ENCODE results near the gene TXNDC2. TPM values are rescaled to one million over a fixed set of nuclear protein-coding genes. Genes with fewer than 3 reads are reported as not detected.

The TXNDC2 gene
- total and polyA plus RNA-seq, 4 donors: 0.12 to 0.19 (median 0.16) TPM; not detected in 1

DNA sequence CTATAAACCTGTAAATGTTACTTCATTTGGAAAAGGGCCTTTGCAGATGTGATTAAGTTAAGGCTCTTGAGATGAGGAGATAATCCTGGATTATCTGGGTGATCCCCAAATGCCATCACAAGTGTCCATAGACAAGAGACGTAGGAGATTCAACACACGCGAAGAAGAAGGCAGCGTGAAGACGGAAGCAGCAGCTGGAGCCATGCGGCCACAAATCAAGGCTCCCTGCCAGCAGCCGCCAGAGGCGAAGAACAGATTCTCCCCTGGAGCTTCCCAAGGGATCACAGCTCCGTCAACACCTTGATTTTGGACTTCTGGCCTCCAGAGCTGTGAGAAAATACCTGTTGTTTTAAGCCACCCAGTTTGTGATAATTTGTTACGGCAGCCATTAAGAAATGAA lies 17.1 kb downstream of the TXNDC2 start:
- Histone ChIP-seq H3K27ac (ENCODE audit: low read depth in 1 of 2, low read length in 1 of 2) (no peak overlapping the region), H3K4me1 (ENCODE audit: control insufficient read depth in 5 of 5, insufficient read depth in 5 of 5, low read length in 5 of 5) (peaks cover 0 to 1% (median 0%) of the 10 kb centered on the region in 5 donors), H3K4me3 (no peak overlapping the region), H3K9ac (ENCODE audit: insufficient read depth in 1 of 2, low read length in 2 of 2) (no peak overlapping the region), H3K36me3 (ENCODE audit: control insufficient read depth in 4 of 4, insufficient read depth in 4 of 4, low read length in 4 of 4) (no peaks in the 10 kb centered on the region), H3K9me3 (ENCODE audit: control insufficient read depth in 4 of 4, insufficient read depth in 3 of 4, low read length in 3 of 4) (no peaks in the 10 kb centered on the region), H3K27me3 (ENCODE audit: control insufficient read depth in 3 of 3, insufficient read depth in 3 of 3, low read length in 2 of 3) (peaks cover 0 to 3% (median 0%) of the 10 kb centered on the region in 3 donors)
- TF ChIP-seq CTCF (IDR thresholded peaks at IDR 0.05; ENCODE audit: control extremely low read depth, extremely low read depth): no peak
- 84 to 95% methylated on average over 10 of the region's 10 CpGs for WGBS, 2 donors
- ATAC-seq (ENCODE audit: insufficient read depth, low FRiP score): no peak
- peak; percentile 44 to 64 (median 50) for DNase-seq

DNA sequence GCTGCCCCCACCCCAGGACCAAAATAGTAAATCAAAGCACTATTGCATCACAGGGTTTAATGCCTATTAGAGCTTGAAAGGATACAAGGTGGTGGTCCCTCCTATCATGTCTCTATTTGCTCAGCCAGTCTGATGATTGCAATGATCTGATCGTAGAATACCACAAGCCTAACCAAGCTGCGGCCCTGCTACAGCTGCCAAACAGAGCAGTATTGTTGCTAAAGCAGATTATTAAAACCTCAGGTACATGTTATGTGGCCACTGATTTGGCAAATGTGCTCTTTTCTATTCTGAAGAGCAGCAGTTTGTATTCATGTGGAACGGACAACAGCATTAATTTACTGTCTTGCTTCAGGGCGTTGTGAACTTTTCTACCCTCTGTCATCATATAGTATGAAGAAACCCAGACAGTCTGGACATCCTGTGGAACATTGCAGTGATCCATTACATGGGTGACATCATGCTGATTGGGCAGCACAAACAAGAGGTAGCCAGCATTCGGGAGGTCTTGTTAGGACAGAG lies 19.7 kb downstream of the TXNDC2 start:
- 69% methylated on average over 5 of the region's 5 CpGs for WGBS, 2 donors
- Histone ChIP-seq H3K27ac (ENCODE audit: low read depth in 1 of 2, low read length in 1 of 2) (no peak overlapping the region), H3K4me3 (no peak overlapping the region), H3K9me3 (ENCODE audit: control insufficient read depth in 4 of 4, insufficient read depth in 3 of 4, low read length in 3 of 4) (no peaks in the 10 kb centered on the region), H3K4me1 (ENCODE audit: control insufficient read depth in 5 of 5, insufficient read depth in 5 of 5, low read length in 5 of 5) (peaks cover 0 to 1% (median 0%) of the 10 kb centered on the region in 5 donors), H3K27me3 (ENCODE audit: control insufficient read depth in 3 of 3, insufficient read depth in 3 of 3, low read length in 2 of 3) (peaks cover 0 to 9% (median 0%) of the 10 kb centered on the region in 3 donors), H3K9ac (ENCODE audit: insufficient read depth in 1 of 2, low read length in 2 of 2) (no peak overlapping the region), H3K36me3 (ENCODE audit: control insufficient read depth in 4 of 4, insufficient read depth in 4 of 4, low read length in 4 of 4) (no peaks in the 10 kb centered on the region)
- no peak for TF ChIP-seq CTCF (IDR thresholded peaks at IDR 0.05; ENCODE audit: control extremely low read depth, extremely low read depth)
- DNase-seq (no peak), ATAC-seq (ENCODE audit: insufficient read depth, low FRiP score) (no peak)

DNA sequence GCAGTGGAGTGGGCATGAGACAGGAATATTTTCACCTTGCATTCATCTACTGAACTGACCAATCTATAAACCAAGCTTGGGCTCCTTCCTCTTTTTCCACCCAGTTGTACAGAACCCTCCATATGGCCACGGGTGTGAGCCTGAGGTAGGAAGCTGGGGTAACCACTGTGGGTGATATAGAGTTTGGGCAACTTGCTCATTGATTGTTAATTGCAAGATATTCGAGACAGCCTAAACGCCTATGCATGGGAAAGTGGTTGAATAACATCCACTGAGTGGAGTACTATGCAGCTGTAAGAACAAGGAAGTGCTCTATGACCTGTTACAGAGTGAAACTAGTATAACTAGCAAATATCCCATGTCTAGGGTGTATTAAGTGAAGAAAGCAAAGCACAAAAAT lies 20.7 kb downstream of the TXNDC2 start:
- H3K27me3 ChIP-seq (ENCODE audit: control insufficient read depth in 3 of 3, insufficient read depth in 3 of 3, low read length in 2 of 3): peaks cover 0 to 9% (median 0%) of the 10 kb centered on the region in 3 donors
- TF ChIP-seq CTCF (IDR thresholded peaks at IDR 0.05; ENCODE audit: control extremely low read depth, extremely low read depth): no peak
- H3K4me3 ChIP-seq: no peak overlapping the region
- 38 to 66% methylated on average over 3 of the region's 3 CpGs for WGBS, 2 donors
- ATAC-seq (ENCODE audit: insufficient read depth, low FRiP score): no peak
- H3K4me1 ChIP-seq (ENCODE audit: control insufficient read depth in 5 of 5, insufficient read depth in 5 of 5, low read length in 5 of 5): no peaks in the 10 kb centered on the region
- H3K9ac ChIP-seq (ENCODE audit: insufficient read depth in 1 of 2, low read length in 2 of 2): no peak overlapping the region
- no peaks in the 10 kb centered on the region for H3K36me3 ChIP-seq (ENCODE audit: control insufficient read depth in 4 of 4, insufficient read depth in 4 of 4, low read length in 4 of 4)
- no peaks in the 10 kb centered on the region for H3K9me3 ChIP-seq (ENCODE audit: control insufficient read depth in 4 of 4, insufficient read depth in 3 of 4, low read length in 3 of 4)
- DNase-seq: no peak
- H3K27ac ChIP-seq (ENCODE audit: low read depth in 1 of 2, low read length in 1 of 2): no peak overlapping the region

DNA sequence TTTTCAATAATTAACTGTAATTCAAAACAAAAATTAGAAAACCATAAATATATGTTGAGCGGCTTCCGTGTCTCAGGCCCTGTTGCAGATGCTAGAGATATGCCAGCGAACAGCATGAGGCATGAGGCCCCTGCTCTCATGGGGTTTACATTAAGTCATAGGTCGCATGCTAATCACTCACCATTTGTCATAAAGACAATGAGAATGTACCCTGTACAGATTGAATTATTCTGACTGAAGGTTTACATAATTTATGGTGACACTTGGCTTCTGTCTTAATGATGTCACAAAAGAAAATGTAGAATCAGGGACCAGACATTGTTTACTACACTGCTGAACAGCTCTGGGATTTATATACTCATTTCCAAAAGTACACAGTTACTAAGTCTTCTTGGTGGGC lies 22.1 kb downstream of the TXNDC2 start:
- WGBS, 2 donors: 95 to 97% methylated on average over 4 of the region's 4 CpGs

More for the DNA sequence above, 22.1 kb downstream of the TXNDC2 start:
- no peak for ATAC-seq (ENCODE audit: insufficient read depth, low FRiP score)
- Histone ChIP-seq H3K27me3 (ENCODE audit: control insufficient read depth in 3 of 3, insufficient read depth in 3 of 3, low read length in 2 of 3) (peaks cover 0 to 9% (median 0%) of the 10 kb centered on the region in 3 donors), H3K36me3 (ENCODE audit: control insufficient read depth in 4 of 4, insufficient read depth in 4 of 4, low read length in 4 of 4) (no peaks in the 10 kb centered on the region), H3K9ac (ENCODE audit: insufficient read depth in 1 of 2, low read length in 2 of 2) (no peak overlapping the region), H3K27ac (ENCODE audit: low read depth in 1 of 2, low read length in 1 of 2) (no peak overlapping the region), H3K4me1 (ENCODE audit: control insufficient read depth in 5 of 5, insufficient read depth in 5 of 5, low read length in 5 of 5) (no peaks in the 10 kb centered on the region), H3K9me3 (ENCODE audit: control insufficient read depth in 4 of 4, insufficient read depth in 3 of 4, low read length in 3 of 4) (no peaks in the 10 kb centered on the region), H3K4me3 (no peak overlapping the region)
- no peak for TF ChIP-seq CTCF (IDR thresholded peaks at IDR 0.05; ENCODE audit: control extremely low read depth, extremely low read depth)
- no peak for DNase-seq
